Rectal smooth muscle tissue (tissue), 1 donor: ENCODE data around the gene GSK3B.

ENCODE experiments used
- H3K27ac ChIP-seq: one replicate; pipeline ENCODE4 v1.7.0; 2013; ENCODE audit warnings: low read depth, low read length, inconsistent platforms
- H3K27me3 ChIP-seq: one replicate; pipeline ENCODE4 v1.7.0; 2013; ENCODE audit warnings: low read length; ENCODE audit not compliant: control insufficient read depth, insufficient read depth
- H3K36me3 ChIP-seq: one replicate; pipeline ENCODE4 v1.7.0; 2013; ENCODE audit warnings: low read length; ENCODE audit not compliant: control insufficient read depth, insufficient read depth
- H3K4me1 ChIP-seq: one replicate; pipeline ENCODE4 v1.7.0; 2013; ENCODE audit warnings: low read length; ENCODE audit not compliant: control insufficient read depth, insufficient read depth
- H3K4me3 ChIP-seq: one replicate; pipeline ENCODE4 v1.7.0; 2013; ENCODE audit warnings: low read length
- H3K9ac ChIP-seq: one replicate; pipeline ENCODE4 v1.7.0; 2013; ENCODE audit warnings: low read length

GSK3B gene

DNA sequence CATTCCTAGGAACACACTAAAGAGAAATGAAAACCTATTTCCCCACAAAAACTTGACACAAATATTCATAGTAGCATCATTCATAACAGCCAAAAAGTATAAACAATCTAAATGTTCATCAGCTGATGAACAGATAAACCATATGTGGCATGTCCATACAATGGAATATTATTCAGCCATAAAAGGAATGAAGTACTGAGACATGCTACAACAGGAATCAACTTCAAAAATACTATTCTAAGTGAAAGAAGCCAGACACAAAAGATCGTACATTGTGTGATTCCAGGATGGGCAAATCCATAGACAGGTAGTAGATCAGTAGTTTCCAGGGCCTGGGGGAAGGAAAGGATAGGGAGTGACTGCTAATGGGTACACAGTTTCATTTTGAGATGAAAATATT, 118.0 kb downstream of the GSK3B start:
- Histone ChIP-seq H3K9ac (no peak overlapping the region), H3K4me3 (no peak overlapping the region), H3K36me3 (no peaks in the 10 kb centered on the region), H3K27me3 (no peaks in the 10 kb centered on the region), H3K4me1 (no peaks in the 10 kb centered on the region), H3K27ac (no peak overlapping the region)

DNA sequence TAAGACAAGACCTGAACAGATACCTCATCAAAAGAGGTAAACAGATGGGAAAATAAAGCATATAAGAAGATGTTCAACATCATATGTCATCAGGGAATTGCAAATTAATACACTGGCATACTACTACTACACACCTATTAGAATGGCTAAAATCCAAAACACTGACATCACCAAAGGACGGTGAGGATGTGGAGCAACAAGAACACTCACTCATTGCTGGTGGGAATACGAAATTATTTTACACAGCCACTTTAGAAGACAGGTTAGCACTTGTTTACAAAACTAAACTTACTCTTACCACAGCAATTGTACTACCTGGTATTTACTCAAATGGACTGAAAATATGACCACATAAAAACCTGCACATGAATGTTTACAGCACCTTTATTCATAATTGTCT, 119.6 kb downstream of the GSK3B start:
- H3K27me3 ChIP-seq = no peaks in the 10 kb centered on the region
- no peak overlapping the region for H3K4me3 ChIP-seq
- H3K36me3 ChIP-seq = no peaks in the 10 kb centered on the region
- H3K9ac ChIP-seq = no peak overlapping the region
- H3K27ac ChIP-seq = no peak overlapping the region
- no peaks in the 10 kb centered on the region for H3K4me1 ChIP-seq

DNA sequence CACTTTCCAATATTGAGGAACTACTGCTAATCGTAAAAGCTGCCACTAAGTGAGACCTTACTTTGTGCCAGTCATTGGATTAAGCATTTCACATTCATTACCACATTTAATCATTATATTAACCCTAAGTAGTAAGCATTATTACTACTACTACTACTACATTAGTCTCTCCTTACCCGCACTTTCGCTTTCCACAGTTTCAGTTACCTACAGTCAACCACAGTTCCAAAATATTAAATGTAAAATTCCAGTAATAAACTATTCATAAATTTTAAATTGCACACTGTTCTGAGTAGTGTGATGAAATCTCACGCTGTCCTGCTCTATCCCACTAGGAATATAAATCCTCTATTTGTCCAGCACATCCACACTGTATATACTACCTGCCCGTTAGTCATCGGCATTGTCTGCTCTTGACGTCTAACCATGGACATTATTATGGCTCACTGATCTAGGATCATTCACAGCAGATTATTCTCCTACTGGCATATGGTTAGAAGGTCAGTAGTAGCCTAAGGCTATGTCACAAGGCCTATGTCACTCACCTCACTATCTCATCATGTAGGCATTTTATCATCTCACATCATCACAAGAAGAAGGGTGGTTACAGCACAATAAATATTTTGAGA, 121.1 kb downstream of the GSK3B start:
- no peak overlapping the region for H3K4me3 ChIP-seq
- no peak overlapping the region for H3K27ac ChIP-seq
- H3K9ac ChIP-seq = no peak overlapping the region
- no peaks in the 10 kb centered on the region for H3K36me3 ChIP-seq
- H3K4me1 ChIP-seq = no peaks in the 10 kb centered on the region
- no peaks in the 10 kb centered on the region for H3K27me3 ChIP-seq

DNA sequence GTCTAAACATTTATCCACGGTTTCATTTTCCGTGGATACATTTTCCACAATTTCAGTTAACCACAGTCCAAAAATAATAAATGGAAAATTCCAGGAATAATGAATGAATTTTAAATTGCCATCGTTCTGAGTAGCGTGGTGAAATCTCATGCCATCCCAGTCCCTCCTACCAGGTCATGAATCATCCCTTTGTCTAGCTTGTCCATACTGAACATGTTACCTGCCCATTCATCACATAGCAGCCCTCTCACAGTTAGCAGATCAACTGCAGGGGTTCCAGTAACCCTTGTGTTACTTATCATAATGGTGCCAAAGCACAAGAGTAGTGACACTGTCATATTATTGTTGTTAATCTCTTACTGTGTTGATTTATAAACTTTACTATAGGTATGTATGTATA, 124.5 kb downstream of the GSK3B start:
- Histone ChIP-seq H3K4me1 (no peaks in the 10 kb centered on the region), H3K27ac (no peak overlapping the region), H3K9ac (no peak overlapping the region), H3K4me3 (no peak overlapping the region), H3K27me3 (no peaks in the 10 kb centered on the region), H3K36me3 (no peaks in the 10 kb centered on the region)

DNA sequence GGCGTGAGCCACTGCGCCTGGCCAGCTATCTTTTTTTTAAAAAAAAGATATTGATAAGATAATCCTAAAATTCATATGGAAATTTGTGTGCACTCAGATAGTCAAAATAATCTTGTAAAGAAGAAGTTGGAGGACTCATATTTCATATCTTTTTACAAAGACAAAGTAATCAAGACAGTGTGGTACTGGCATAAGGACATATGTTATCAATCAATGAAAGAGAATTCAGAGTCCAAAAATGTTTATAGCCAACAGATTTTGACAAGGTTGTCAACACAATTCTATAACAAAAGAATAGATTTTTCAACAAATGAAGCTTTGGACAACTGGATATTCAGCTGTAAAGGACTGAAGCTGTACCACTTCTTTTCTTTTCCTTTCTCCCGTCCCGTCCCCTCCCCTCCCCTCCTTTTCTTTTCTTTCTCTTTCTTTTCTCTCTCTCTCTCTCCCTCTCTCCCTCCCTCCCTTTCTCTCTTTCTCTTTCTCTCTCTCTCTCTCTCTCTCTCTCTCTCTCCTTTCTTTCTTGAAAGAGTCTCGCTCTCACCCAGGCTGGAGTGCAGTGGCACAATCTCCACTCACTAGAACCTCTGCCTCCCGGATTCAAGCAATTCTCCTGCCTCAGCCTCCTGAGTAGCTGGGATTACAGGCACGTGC, 126.8 kb downstream of the GSK3B start:
- no peaks in the 10 kb centered on the region for H3K4me1 ChIP-seq
- no peaks in the 10 kb centered on the region for H3K27me3 ChIP-seq
- H3K27ac ChIP-seq = no peak overlapping the region
- H3K4me3 ChIP-seq = no peak overlapping the region
- peaks cover 2% of the 10 kb centered on the region for H3K36me3 ChIP-seq
- no peak overlapping the region for H3K9ac ChIP-seq

DNA sequence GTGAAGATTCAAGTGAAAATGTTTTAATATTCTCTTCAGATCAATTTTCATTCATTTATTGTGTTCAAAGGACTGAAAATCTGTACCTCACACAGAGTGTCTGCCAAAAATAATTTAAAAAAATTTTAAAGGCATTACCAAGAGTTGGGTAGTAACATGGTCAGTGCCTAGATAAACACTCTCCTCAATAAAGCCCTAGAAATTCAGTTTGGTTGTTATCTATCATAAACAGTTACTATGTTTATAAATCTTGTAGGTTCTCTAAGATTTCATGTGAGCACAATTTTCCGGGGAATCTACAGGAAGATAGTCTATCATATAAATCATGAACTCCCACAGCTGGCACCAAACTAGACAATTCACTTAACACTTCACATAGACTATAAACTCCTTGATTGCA, 128.6 kb downstream of the GSK3B start:
- H3K36me3 ChIP-seq = peaks cover 2% of the 10 kb centered on the region
- no peak overlapping the region for H3K27ac ChIP-seq
- no peak overlapping the region for H3K9ac ChIP-seq
- no peaks in the 10 kb centered on the region for H3K27me3 ChIP-seq
- no peak overlapping the region for H3K4me3 ChIP-seq
- no peaks in the 10 kb centered on the region for H3K4me1 ChIP-seq

DNA sequence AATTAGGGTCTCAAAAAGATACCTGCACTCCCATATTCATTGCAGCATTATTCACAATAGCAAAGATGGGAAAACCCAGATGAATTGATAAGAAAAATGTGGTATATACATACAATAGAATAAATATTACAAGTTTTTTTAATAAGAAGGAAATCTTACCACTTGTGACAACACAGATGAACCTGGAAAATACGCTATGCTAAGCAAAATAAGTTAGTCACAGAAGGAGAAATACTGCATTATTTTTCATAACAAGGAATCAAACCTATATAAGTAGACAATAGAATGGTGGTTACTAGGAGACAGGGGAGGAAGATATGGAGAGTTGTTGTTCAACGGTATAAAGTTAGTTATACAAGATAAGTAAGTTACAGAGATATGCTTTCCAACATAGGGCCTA, 130.0 kb downstream of the GSK3B start:
- Histone ChIP-seq H3K9ac (no peak overlapping the region), H3K4me3 (no peak overlapping the region), H3K36me3 (peaks cover 2% of the 10 kb centered on the region)

DNA sequence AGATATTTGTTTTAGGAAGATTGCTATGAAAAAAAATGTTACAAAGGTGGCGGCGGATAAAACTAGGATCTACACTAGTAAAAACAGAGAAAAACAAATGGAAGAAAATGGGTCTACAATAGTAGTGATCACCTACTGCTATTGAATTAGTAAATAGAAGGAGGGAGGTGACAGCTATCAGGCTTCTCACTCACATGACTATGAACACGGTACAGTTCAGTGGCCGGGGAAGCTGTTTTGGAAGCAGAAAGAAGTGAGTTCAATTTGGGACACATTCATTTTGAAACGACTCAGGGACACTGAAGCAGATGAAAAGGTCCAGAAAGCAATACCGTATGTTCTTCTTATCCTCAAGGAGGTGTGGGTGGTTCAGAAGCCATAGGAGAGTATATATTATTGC, 138.3 kb downstream of the GSK3B start:
- Histone ChIP-seq H3K4me3 (no peak overlapping the region), H3K27ac (no peak overlapping the region), H3K36me3 (no peaks in the 10 kb centered on the region), H3K27me3 (no peaks in the 10 kb centered on the region), H3K4me1 (no peaks in the 10 kb centered on the region), H3K9ac (no peak overlapping the region)

More for the DNA sequence above, 130.0 kb downstream of the GSK3B start:
- Histone ChIP-seq H3K27me3 (no peaks in the 10 kb centered on the region), H3K4me1 (no peaks in the 10 kb centered on the region), H3K27ac (no peak overlapping the region)

DNA sequence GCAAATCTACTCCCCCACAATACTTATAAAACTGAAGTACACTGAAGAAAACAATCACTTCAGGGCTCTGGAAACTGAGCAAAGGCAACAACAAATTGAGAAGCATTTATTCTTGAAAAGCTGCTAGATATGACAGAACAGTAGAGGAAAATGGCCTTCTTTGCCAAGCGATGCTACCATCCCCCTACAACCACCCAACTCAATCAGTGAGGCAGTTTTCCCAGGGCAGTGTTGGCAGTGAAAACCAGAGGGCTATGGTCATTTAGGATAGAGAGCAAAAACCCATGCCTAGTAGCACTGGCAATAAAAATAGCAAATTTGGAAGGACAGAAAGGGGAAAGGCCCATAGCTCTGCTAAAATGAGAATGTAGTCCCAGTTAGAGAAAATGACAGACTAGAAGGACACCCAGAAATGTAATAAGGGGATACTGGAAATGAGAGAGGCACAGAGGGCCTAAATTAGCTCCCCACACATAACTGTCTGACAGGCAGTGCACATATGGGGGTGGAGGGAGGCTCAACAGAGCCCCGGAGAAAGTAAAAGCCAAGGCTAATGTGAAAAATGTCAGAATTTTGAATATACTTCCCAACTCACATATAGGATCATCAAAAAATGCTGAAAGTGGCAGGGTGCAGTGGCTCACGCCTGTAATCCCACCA, 143.5 kb downstream of the GSK3B start:
- no peak overlapping the region for H3K27ac ChIP-seq
- H3K4me1 ChIP-seq = no peaks in the 10 kb centered on the region
- no peak overlapping the region for H3K9ac ChIP-seq
- no peak overlapping the region for H3K4me3 ChIP-seq
- H3K36me3 ChIP-seq = no peaks in the 10 kb centered on the region
- no peaks in the 10 kb centered on the region for H3K27me3 ChIP-seq

DNA sequence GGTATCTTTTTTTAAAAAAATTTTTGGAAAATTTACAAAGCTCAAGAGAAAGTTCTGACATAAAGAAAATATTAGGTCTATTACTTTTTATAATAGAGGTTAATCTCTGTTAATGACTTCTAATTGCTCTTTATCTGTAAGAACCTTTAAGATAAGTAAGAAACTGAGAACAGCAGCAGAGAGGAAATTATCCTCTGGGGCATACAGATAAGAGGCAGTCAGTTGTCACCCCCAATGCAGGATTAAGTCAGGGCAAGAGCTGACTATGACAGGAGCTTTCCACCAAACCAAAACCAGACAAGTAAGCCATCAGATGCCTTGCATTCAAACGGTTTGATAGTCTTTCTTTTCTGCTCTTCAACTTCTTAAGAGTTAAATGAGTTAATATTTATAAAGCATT, 149.0 kb downstream of the GSK3B start:
- H3K27me3 ChIP-seq = no peaks in the 10 kb centered on the region
- H3K4me1 ChIP-seq = no peaks in the 10 kb centered on the region
- H3K4me3 ChIP-seq = no peak overlapping the region
- H3K9ac ChIP-seq = no peak overlapping the region
- no peak overlapping the region for H3K27ac ChIP-seq
- no peaks in the 10 kb centered on the region for H3K36me3 ChIP-seq

DNA sequence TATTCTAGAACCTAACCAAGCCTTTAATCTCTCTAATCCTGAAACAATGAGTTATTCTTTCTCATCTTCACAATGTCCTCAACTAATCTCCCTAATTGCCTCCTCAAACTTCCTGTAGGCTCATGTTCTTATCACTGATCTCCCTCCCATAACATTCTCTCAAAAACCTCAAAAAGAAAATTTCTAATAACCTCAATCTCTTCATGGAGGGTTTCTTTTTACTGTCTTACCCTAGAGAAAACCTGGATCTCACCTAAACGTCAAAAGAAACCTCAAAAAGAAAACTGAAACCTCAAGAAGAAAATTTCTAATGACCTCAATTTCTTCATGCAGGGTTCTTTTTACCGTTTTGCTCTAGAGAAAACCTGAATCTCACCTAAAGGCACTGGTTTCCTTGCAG, 150.2 kb downstream of the GSK3B start:
- no peaks in the 10 kb centered on the region for H3K4me1 ChIP-seq
- H3K27ac ChIP-seq = no peak overlapping the region
- no peak overlapping the region for H3K4me3 ChIP-seq
- H3K9ac ChIP-seq = no peak overlapping the region
- no peaks in the 10 kb centered on the region for H3K36me3 ChIP-seq
- no peaks in the 10 kb centered on the region for H3K27me3 ChIP-seq

DNA sequence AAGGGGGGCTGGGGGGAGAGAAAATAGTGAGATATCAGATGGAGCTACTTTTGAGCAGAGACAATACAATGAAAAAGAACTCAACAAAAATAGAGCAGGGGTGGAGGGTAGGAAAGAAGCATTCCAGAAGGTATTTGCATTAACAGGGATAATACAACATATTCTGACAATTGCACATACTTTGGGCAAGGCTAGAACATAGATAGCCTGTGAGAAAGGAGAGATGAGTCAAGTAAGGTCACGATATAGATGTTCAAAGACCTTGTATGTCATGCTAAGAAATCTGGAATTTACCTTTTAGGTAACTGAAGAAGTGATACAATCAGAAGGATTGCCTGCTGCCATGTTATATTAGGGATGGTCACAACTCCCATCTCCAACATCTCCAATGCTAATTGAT, 155.2 kb downstream of the GSK3B start:
- no peaks in the 10 kb centered on the region for H3K27me3 ChIP-seq
- H3K27ac ChIP-seq = no peak overlapping the region
- H3K4me3 ChIP-seq = no peak overlapping the region
- no peaks in the 10 kb centered on the region for H3K4me1 ChIP-seq
- no peaks in the 10 kb centered on the region for H3K36me3 ChIP-seq
- no peak overlapping the region for H3K9ac ChIP-seq

DNA sequence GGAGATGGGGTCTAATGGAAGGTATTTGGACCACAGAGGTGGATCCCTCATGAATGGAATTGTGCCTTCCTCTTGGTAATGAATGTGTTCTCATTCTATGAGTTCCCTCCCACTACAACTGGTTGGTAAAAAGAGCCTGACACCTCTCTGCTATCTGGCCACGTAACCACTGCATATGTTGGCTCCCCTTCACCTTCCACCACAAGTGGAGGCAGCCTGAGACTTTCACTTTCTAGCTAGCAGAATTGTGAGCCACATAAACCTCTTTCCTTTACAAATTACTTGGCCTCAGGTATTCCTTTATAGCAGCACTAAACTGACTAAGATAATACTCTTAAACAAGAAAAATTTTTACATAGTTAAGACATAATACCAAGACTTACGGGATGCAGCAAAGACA, 157.0 kb downstream of the GSK3B start:
- no peaks in the 10 kb centered on the region for H3K4me1 ChIP-seq
- no peak overlapping the region for H3K4me3 ChIP-seq
- no peaks in the 10 kb centered on the region for H3K27me3 ChIP-seq
- H3K36me3 ChIP-seq = no peaks in the 10 kb centered on the region
- H3K9ac ChIP-seq = no peak overlapping the region
- H3K27ac ChIP-seq = no peak overlapping the region
